ENCODE data around the gene IL23R. TPM values are rescaled to one million over a fixed set of nuclear protein-coding genes. Genes with fewer than 3 reads are reported as not detected.
A peak's percentile ranks its signal among the peaks of the same experiment; 100 is the strongest.

The IL23R gene
- total RNA-seq, 1 experiment from 2014 or later: not detected

- Histone ChIP-seq H3K27me3 (ENCODE audit: control insufficient read depth, insufficient read depth, low read length) (no peaks in the 10 kb centered on the region), H3K4me3 (ENCODE audit: insufficient read depth, low read depth, low read length) (no peak overlapping the region), H3K36me3 (replicated peaks; ENCODE audit: control insufficient read depth, insufficient read depth, low read length) (no peaks in the 10 kb centered on the region)
- no peak for DNase-seq
Measured at GRCh38 chr1:67217938-67218337, 51.7 kb downstream of the IL23R start.

- Histone ChIP-seq H3K27me3 (ENCODE audit: control insufficient read depth, insufficient read depth, low read length) (no peaks in the 10 kb centered on the region), H3K36me3 (replicated peaks; ENCODE audit: control insufficient read depth, insufficient read depth, low read length) (no peaks in the 10 kb centered on the region), H3K4me3 (ENCODE audit: insufficient read depth, low read depth, low read length) (no peak overlapping the region)
- DNase-seq: no peak
Measured at GRCh38 chr1:67224856-67225255, 58.6 kb downstream of the IL23R start.

GRCh38 chr1:67226688-67227087 lies 60.4 kb downstream of the IL23R start:
- no peak for DNase-seq
- Histone ChIP-seq H3K36me3 (replicated peaks; ENCODE audit: control insufficient read depth, insufficient read depth, low read length) (no peaks in the 10 kb centered on the region), H3K27me3 (ENCODE audit: control insufficient read depth, insufficient read depth, low read length) (no peaks in the 10 kb centered on the region), H3K4me3 (ENCODE audit: insufficient read depth, low read depth, low read length) (no peak overlapping the region)

- no peak for DNase-seq
- H3K36me3 ChIP-seq (replicated peaks; ENCODE audit: control insufficient read depth, insufficient read depth, low read length): no peaks in the 10 kb centered on the region
- no peak overlapping the region for H3K4me3 ChIP-seq (ENCODE audit: insufficient read depth, low read depth, low read length)
- H3K27me3 ChIP-seq (ENCODE audit: control insufficient read depth, insufficient read depth, low read length): no peaks in the 10 kb centered on the region
Measured at GRCh38 chr1:67227196-67227595, 60.9 kb downstream of the IL23R start.

- DNase-seq: no peak
- no peak overlapping the region for H3K4me3 ChIP-seq (ENCODE audit: insufficient read depth, low read depth, low read length)
- H3K36me3 ChIP-seq (replicated peaks; ENCODE audit: control insufficient read depth, insufficient read depth, low read length): no peaks in the 10 kb centered on the region
Measured at GRCh38 chr1:67228791-67229190, 62.5 kb downstream of the IL23R start.

GRCh38 chr1:67230539-67230938 lies 64.3 kb downstream of the IL23R start:
- no peaks in the 10 kb centered on the region for H3K36me3 ChIP-seq (replicated peaks; ENCODE audit: control insufficient read depth, insufficient read depth, low read length)
- DNase-seq: no peak
- H3K4me3 ChIP-seq (ENCODE audit: insufficient read depth, low read depth, low read length): no peak overlapping the region
- no peaks in the 10 kb centered on the region for H3K27me3 ChIP-seq (ENCODE audit: control insufficient read depth, insufficient read depth, low read length)

More at GRCh38 chr1:67228791-67229190, 62.5 kb downstream of the IL23R start:
- no peaks in the 10 kb centered on the region for H3K27me3 ChIP-seq (ENCODE audit: control insufficient read depth, insufficient read depth, low read length)

- H3K4me3 ChIP-seq (ENCODE audit: insufficient read depth, low read depth, low read length): no peak overlapping the region
- H3K27me3 ChIP-seq (ENCODE audit: control insufficient read depth, insufficient read depth, low read length): no peaks in the 10 kb centered on the region
- no peaks in the 10 kb centered on the region for H3K36me3 ChIP-seq (replicated peaks; ENCODE audit: control insufficient read depth, insufficient read depth, low read length)
- no peak for DNase-seq
Measured at GRCh38 chr1:67236277-67236676, 70.0 kb downstream of the IL23R start.

- no peak overlapping the region for H3K4me3 ChIP-seq (ENCODE audit: insufficient read depth, low read depth, low read length)
- no peak for DNase-seq
- H3K27me3 ChIP-seq (ENCODE audit: control insufficient read depth, insufficient read depth, low read length): no peaks in the 10 kb centered on the region
- H3K36me3 ChIP-seq (replicated peaks; ENCODE audit: control insufficient read depth, insufficient read depth, low read length): no peaks in the 10 kb centered on the region
Measured at GRCh38 chr1:67239738-67240137, 73.5 kb downstream of the IL23R start.

GRCh38 chr1:67241200-67241746 lies 75.0 kb downstream of the IL23R start:
- no peaks in the 10 kb centered on the region for H3K36me3 ChIP-seq (replicated peaks; ENCODE audit: control insufficient read depth, insufficient read depth, low read length)
- DNase-seq: no peak
- H3K27me3 ChIP-seq (ENCODE audit: control insufficient read depth, insufficient read depth, low read length): no peaks in the 10 kb centered on the region
- no peak overlapping the region for H3K4me3 ChIP-seq (ENCODE audit: insufficient read depth, low read depth, low read length)

- no peak for DNase-seq
- Histone ChIP-seq H3K4me3 (ENCODE audit: insufficient read depth, low read depth, low read length) (no peak overlapping the region), H3K27me3 (ENCODE audit: control insufficient read depth, insufficient read depth, low read length) (no peaks in the 10 kb centered on the region), H3K36me3 (replicated peaks; ENCODE audit: control insufficient read depth, insufficient read depth, low read length) (no peaks in the 10 kb centered on the region)
Measured at GRCh38 chr1:67242016-67242415, 75.8 kb downstream of the IL23R start.

- Histone ChIP-seq H3K27me3 (ENCODE audit: control insufficient read depth, insufficient read depth, low read length) (no peaks in the 10 kb centered on the region), H3K4me3 (ENCODE audit: insufficient read depth, low read depth, low read length) (no peak overlapping the region), H3K36me3 (replicated peaks; ENCODE audit: control insufficient read depth, insufficient read depth, low read length) (no peaks in the 10 kb centered on the region)
- no peak for DNase-seq
Measured at GRCh38 chr1:67250051-67250653, 83.9 kb downstream of the IL23R start.

- DNase-seq: no peak
Measured at GRCh38 chr1:67256291-67257172, 90.3 kb downstream of the IL23R start.

GRCh38 chr1:67257173-67257535 lies 90.9 kb downstream of the IL23R start:
- no peaks in the 10 kb centered on the region for H3K36me3 ChIP-seq (replicated peaks; ENCODE audit: control insufficient read depth, insufficient read depth, low read length)
- H3K27me3 ChIP-seq (ENCODE audit: control insufficient read depth, insufficient read depth, low read length): no peaks in the 10 kb centered on the region
- DNase-seq: no peak
- no peak overlapping the region for H3K4me3 ChIP-seq (ENCODE audit: insufficient read depth, low read depth, low read length)

More at GRCh38 chr1:67256291-67257172, 90.3 kb downstream of the IL23R start:
- Histone ChIP-seq H3K36me3 (replicated peaks; ENCODE audit: control insufficient read depth, insufficient read depth, low read length) (no peaks in the 10 kb centered on the region), H3K27me3 (ENCODE audit: control insufficient read depth, insufficient read depth, low read length) (no peaks in the 10 kb centered on the region), H3K4me3 (ENCODE audit: insufficient read depth, low read depth, low read length) (no peak overlapping the region)

GRCh38 chr1:67261680-67262079 lies 95.4 kb downstream of the IL23R start:
- no peak overlapping the region for H3K4me3 ChIP-seq (ENCODE audit: insufficient read depth, low read depth, low read length)
- H3K36me3 ChIP-seq (replicated peaks; ENCODE audit: control insufficient read depth, insufficient read depth, low read length): no peaks in the 10 kb centered on the region
- peak; percentile 30 for DNase-seq
- H3K27me3 ChIP-seq (ENCODE audit: control insufficient read depth, insufficient read depth, low read length): no peaks in the 10 kb centered on the region

GRCh38 chr1:67262735-67263134 lies 96.5 kb downstream of the IL23R start:
- H3K4me3 ChIP-seq (ENCODE audit: insufficient read depth, low read depth, low read length): no peak overlapping the region
- no peaks in the 10 kb centered on the region for H3K36me3 ChIP-seq (replicated peaks; ENCODE audit: control insufficient read depth, insufficient read depth, low read length)
- DNase-seq: no peak
- H3K27me3 ChIP-seq (ENCODE audit: control insufficient read depth, insufficient read depth, low read length): no peaks in the 10 kb centered on the region
